ENCODE results near the gene PLK3. TPM values are rescaled to one million over a fixed set of nuclear protein-coding genes. Genes with fewer than 3 reads are reported as not detected.

PLK3 gene
- total RNA-seq, 1 experiment from 2014 or later, result 12.7 TPM

DNA sequence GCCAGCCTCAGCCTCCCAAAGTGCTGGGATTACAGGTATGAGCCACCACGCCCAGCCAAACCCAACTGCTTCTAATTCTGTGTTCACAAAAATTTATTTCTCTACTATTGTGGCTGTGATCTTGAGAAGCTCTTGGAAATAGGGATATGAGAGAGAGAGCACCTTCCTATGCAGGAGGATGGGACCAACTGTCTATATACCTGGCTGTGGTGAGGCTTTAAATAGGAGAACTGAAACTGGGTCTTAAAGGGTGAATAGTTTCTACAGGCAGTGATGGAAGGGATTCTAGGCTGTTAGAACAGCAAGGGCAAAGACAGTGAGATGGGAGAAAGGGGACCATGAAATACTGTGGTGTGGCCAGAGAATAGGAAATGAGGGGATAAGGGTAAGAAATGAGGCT, 51.1 kb downstream of the PLK3 start:
- no TSS peak for BruUV-seq (replicated peaks)
- DNase-seq, result no peak
- no peaks in the 10 kb centered on the region for H3K27me3 ChIP-seq (ENCODE audit: insufficient read depth, low read depth)
- no peaks in the 10 kb centered on the region for H4K20me1 ChIP-seq (ENCODE audit: insufficient read depth)
- H3K36me3 ChIP-seq (ENCODE audit: low read depth), result no peaks in the 10 kb centered on the region
- H3K4me2 ChIP-seq, result no peak overlapping the region
- TF ChIP-seq EZH2 (IDR thresholded peaks at IDR 0.05; ENCODE audit: low read depth), result no peak
- TF ChIP-seq, protein P1, sequence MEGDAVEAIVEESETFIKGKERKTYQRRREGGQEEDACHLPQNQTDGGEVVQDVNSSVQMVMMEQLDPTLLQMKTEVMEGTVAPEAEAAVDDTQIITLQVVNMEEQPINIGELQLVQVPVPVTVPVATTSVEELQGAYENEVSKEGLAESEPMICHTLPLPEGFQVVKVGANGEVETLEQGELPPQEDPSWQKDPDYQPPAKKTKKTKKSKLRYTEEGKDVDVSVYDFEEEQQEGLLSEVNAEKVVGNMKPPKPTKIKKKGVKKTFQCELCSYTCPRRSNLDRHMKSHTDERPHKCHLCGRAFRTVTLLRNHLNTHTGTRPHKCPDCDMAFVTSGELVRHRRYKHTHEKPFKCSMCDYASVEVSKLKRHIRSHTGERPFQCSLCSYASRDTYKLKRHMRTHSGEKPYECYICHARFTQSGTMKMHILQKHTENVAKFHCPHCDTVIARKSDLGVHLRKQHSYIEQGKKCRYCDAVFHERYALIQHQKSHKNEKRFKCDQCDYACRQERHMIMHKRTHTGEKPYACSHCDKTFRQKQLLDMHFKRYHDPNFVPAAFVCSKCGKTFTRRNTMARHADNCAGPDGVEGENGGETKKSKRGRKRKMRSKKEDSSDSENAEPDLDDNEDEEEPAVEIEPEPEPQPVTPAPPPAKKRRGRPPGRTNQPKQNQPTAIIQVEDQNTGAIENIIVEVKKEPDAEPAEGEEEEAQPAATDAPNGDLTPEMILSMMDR (conservative IDR thresholded peaks at IDR 0.05), result no peak
- H3K79me2 ChIP-seq (ENCODE audit: low read depth), result no peaks in the 10 kb centered on the region
- H3F3A ChIP-seq (ENCODE audit: insufficient read depth, low read depth), result no peaks in the 10 kb centered on the region
- no peaks in the 10 kb centered on the region for H3K9me3 ChIP-seq (ENCODE audit: insufficient read depth, low read depth)
- H2AFZ ChIP-seq, result no peak overlapping the region
- H3K4me1 ChIP-seq (replicated peaks; ENCODE audit: insufficient read depth), result no peaks in the 10 kb centered on the region
- H3K27ac ChIP-seq, result no peak overlapping the region
- H3K4me3 ChIP-seq, result no peak overlapping the region
- no peaks in the 10 kb centered on the region for H3K9me2 ChIP-seq (ENCODE audit: insufficient read depth)
- ChIA-PET POLR2A (ENCODE audit: unreplicated experiment) (interaction anchor here (0.6 kb wide), 1 partner anchor 161 kb away, joined by 7 read pairs; the partner anchor contains the start of gene UROD), CTCF (no interaction called here)
- intact Hi-C loops (cut with micrococcal nuclease; ENCODE audit: unreplicated experiment), result no loop called here

DNA sequence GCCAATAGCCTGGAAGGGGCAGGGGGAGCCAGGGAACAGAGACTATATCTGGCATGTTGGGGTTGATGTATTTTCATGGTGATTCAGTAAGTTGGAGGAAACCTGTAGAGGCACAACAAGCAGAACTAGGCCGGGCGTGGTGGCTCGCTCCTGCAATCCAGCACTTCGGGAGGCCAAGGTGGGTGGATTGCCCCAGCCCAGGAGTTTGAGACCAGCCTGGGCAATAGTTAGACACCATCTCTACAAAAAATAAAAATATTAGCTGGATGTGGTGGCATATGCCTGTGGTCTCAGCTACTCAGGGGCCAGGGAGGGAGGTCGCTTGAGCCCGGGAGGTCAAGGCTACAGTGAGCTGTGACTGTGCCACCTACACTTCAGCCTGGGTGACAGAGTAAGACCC, 53.0 kb downstream of the PLK3 start:
- ChIA-PET POLR2A (ENCODE audit: unreplicated experiment) (interaction anchor here (0.6 kb wide), 1 partner anchor 74 kb away, joined by 3 read pairs; no protein-coding TSS in a partner anchor), CTCF (no interaction called here)
- no TSS peak for BruUV-seq (replicated peaks)
- no peak for DNase-seq
- Histone ChIP-seq H3K9me3 (ENCODE audit: insufficient read depth, low read depth) (no peaks in the 10 kb centered on the region), H3K79me2 (ENCODE audit: low read depth) (no peaks in the 10 kb centered on the region), H2AFZ (no peak overlapping the region), H3K4me2 (no peak overlapping the region), H3K4me1 (replicated peaks; ENCODE audit: insufficient read depth) (no peaks in the 10 kb centered on the region), H3K4me3 (no peak overlapping the region), H3K9me2 (ENCODE audit: insufficient read depth) (no peaks in the 10 kb centered on the region), H3K27ac (no peak overlapping the region), H4K20me1 (ENCODE audit: insufficient read depth) (no peaks in the 10 kb centered on the region), H3K36me3 (ENCODE audit: low read depth) (no peaks in the 10 kb centered on the region), H3K27me3 (ENCODE audit: insufficient read depth, low read depth) (no peaks in the 10 kb centered on the region), H3F3A (ENCODE audit: insufficient read depth, low read depth) (no peaks in the 10 kb centered on the region)
- intact Hi-C loops (cut with micrococcal nuclease; ENCODE audit: unreplicated experiment), result no loop called here
- TF ChIP-seq EZH2 (IDR thresholded peaks at IDR 0.05; ENCODE audit: low read depth), result no peak
- TF ChIP-seq, protein P1 (conservative IDR thresholded peaks at IDR 0.05), result no peak

DNA sequence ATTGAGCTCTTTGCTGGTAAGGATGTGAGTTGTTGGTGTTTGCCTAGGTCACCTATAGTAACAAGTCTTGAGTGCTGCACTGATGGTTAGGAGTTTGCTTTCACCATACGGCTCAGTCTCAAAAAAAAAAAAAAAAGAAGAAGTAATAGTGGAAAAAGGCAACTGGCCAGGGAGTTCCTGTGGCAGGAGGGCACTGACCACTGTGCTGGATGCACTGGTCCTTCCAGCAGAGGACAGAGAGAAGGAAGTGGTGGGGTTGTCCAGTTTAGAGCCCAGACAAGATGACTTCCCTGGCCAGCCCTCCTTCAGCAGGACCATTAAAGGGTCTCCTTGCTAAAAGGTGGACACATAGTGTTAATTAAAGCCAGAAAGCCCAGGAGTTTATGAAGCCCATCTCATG, 54.8 kb downstream of the PLK3 start:
- no peaks in the 10 kb centered on the region for H3K4me1 ChIP-seq (replicated peaks; ENCODE audit: insufficient read depth)
- no peaks in the 10 kb centered on the region for H3F3A ChIP-seq (ENCODE audit: insufficient read depth, low read depth)
- no peak overlapping the region for H3K27ac ChIP-seq
- H3K4me3 ChIP-seq, result no peak overlapping the region
- no peak overlapping the region for H2AFZ ChIP-seq
- DNase-seq, result no peak
- H3K4me2 ChIP-seq, result no peak overlapping the region
- ChIA-PET CTCF (interaction anchor here (0.7 kb wide), 1 partner anchor 55 kb away, joined by 3 read pairs; the partner anchor contains the start of gene PLK3), POLR2A (ENCODE audit: unreplicated experiment) (no interaction called here)
- no peaks in the 10 kb centered on the region for H3K9me2 ChIP-seq (ENCODE audit: insufficient read depth)
- H3K79me2 ChIP-seq (ENCODE audit: low read depth), result no peaks in the 10 kb centered on the region
- intact Hi-C loops (cut with micrococcal nuclease; ENCODE audit: unreplicated experiment), result no loop called here
- BruUV-seq (replicated peaks), result no TSS peak
- no peaks in the 10 kb centered on the region for H4K20me1 ChIP-seq (ENCODE audit: insufficient read depth)
- H3K27me3 ChIP-seq (ENCODE audit: insufficient read depth, low read depth), result no peaks in the 10 kb centered on the region
- no peaks in the 10 kb centered on the region for H3K9me3 ChIP-seq (ENCODE audit: insufficient read depth, low read depth)
- no peak for TF ChIP-seq EZH2 (IDR thresholded peaks at IDR 0.05; ENCODE audit: low read depth)
- no peaks in the 10 kb centered on the region for H3K36me3 ChIP-seq (ENCODE audit: low read depth)

Other genes starting within 250 kb of the PLK3 start
- 33.2 and 36.1 TPM in 2 replicates for gene TMEM53, start 125.9 kb upstream of the PLK3 start, total RNA-seq (2021)
- 16.3 and 16.9 TPM in 2 replicates for gene ARMH1, start 125.7 kb upstream of the PLK3 start, total RNA-seq (2021)
- gene RNU5D-1, start 69.2 kb upstream of the PLK3 start, total RNA-seq (2021), result not detected in 2 replicates
- 103 and 119 TPM in 2 replicates for gene KIF2C, start 60.5 kb upstream of the PLK3 start, total RNA-seq (2021)
- 2,059 and 2,176 TPM in 2 replicates for gene RPS8, start 24.8 kb upstream of the PLK3 start, total RNA-seq (2021)
- gene BEST4, start 12.2 kb upstream of the PLK3 start, total RNA-seq (2021), result 0.70 and 1.3 TPM in 2 replicates
- gene DYNLT4, start 7.0 kb downstream of the PLK3 start, total RNA-seq (2021), result 2.8 and 4.3 TPM in 2 replicates
- 6.2 and 7.3 TPM in 2 replicates for gene BTBD19, start 8.1 kb downstream of the PLK3 start, total RNA-seq (2021)
- 0.28 and 0.83 TPM in 2 replicates for gene PTCH2, start 42.9 kb downstream of the PLK3 start, total RNA-seq (2021)
- gene EIF2B3, start 186.2 kb downstream of the PLK3 start, total RNA-seq (2021), result 27.4 and 27.9 TPM in 2 replicates
- 18.6 and 21.8 TPM in 2 replicates for gene HECTD3, start 210.9 kb downstream of the PLK3 start, total RNA-seq (2021)
- 77.4 and 81.1 TPM in 2 replicates for gene UROD, start 211.9 kb downstream of the PLK3 start, total RNA-seq (2021)

Data from PC-9 (cell line).